H1 (cell line): Measurements from ENCODE around the gene SMIM32. TPM values are rescaled to one million over a fixed set of nuclear protein-coding genes. Genes with fewer than 3 reads are reported as not detected.

Experiments
- CTCF ChIA-PET: fragments of 300-600 bp; sonication (Branson Sonifier 250); formaldehyde crosslinking; loops from one replicate; lab custom pipeline; 2021; ENCODE audit not compliant: partially characterized antibody; lab: Charles Lee
- POLR2A ChIA-PET: fragments of 300-600 bp; sonication (Branson Sonifier 250); formaldehyde crosslinking; loops from one replicate; lab custom pipeline; 2021; ENCODE audit warnings: inconsistent platforms; ENCODE audit not compliant: partially characterized antibody; lab: Charles Lee
- DNase-seq, 2 experiments: peaks; one replicate each; pipeline versions ENCODE4 v3.0.0 to v3.0.0-alpha.2; 2010 to 2022; ENCODE audit warnings: low spot score in 2 of 2, low read depth in 1 of 2, mixed read lengths in 1 of 2
- FAIRE-seq: peaks from 2 replicates; lab custom pipeline; 2011; peaks lifted over from hg19 to GRCh38; lab: Jason Lieb, UNC
- H2AFZ ChIP-seq: 2 replicates; pipeline ENCODE4 v1.8.1; 2012; ENCODE audit warnings: low read length, inconsistent platforms
- H2AK5ac ChIP-seq: 2 replicates; pipeline ENCODE4 v1.6.1; 2013; ENCODE audit warnings: low read depth, low read length
- H2BK120ac ChIP-seq: replicated peaks from 2 replicates; pipeline ENCODE3; 2013; ENCODE audit warnings: low read depth, low read length, inconsistent platforms
- H2BK12ac ChIP-seq: 2 replicates; pipeline ENCODE4 v1.6.1; 2013; ENCODE audit warnings: low read depth, low read length
- H2BK15ac ChIP-seq: 2 replicates; pipeline ENCODE4 v1.6.1; 2013; ENCODE audit warnings: low read length
- H2BK20ac ChIP-seq: 2 replicates; pipeline ENCODE4 v1.6.1; 2013; ENCODE audit warnings: low read length
- H2BK5ac ChIP-seq: 2 replicates; pipeline ENCODE4 v1.6.1; 2013; ENCODE audit warnings: low read depth, low read length
- H3K14ac ChIP-seq: 2 replicates; pipeline ENCODE4 v1.6.1; 2013; ENCODE audit warnings: inconsistent platforms; ENCODE audit not compliant: insufficient read length
- H3K18ac ChIP-seq: 2 replicates; pipeline ENCODE4 v1.6.1; 2013; ENCODE audit warnings: low read length; ENCODE audit errors: extremely low read depth
- H3K23ac ChIP-seq: 2 replicates; pipeline ENCODE4 v1.6.1; 2013; ENCODE audit warnings: inconsistent platforms; ENCODE audit not compliant: insufficient read length
- H3K23me2 ChIP-seq: 2 replicates; pipeline ENCODE4 v1.6.1; 2013; ENCODE audit warnings: low read depth, low read length
- H3K27ac ChIP-seq: 2 replicates; pipeline ENCODE4 v1.6.1; 2011; ENCODE audit warnings: low read depth, low read length, inconsistent platforms
- H3K27me3 ChIP-seq, 4 experiments: replicated peaks in 1 of 4; 1 replicate in 1 of 4; 2 replicates in 3 of 4; pipeline versions ENCODE4 v1.6.1 to v1.8.1; 2011 to 2013; ENCODE audit warnings: low read length in 3 of 4, mild to moderate bottlenecking in 3 of 4, inconsistent platforms in 2 of 4, mixed read lengths in 2 of 4, moderate library complexity in 1 of 4; ENCODE audit not compliant: control insufficient read depth in 3 of 4, insufficient read depth in 3 of 4; ENCODE audit errors: extremely low read depth in 1 of 4
- H3K36me3 ChIP-seq, 4 experiments: 2 replicates each; pipeline versions ENCODE4 v1.6.1 to v1.8.1; 2011 to 2013; ENCODE audit warnings: mild to moderate bottlenecking in 4 of 4, low read length in 3 of 4, moderate library complexity in 2 of 4, control low read depth in 1 of 4, inconsistent platforms in 1 of 4; ENCODE audit not compliant: insufficient read depth in 4 of 4, control insufficient read depth in 2 of 4
- H3K4ac ChIP-seq: replicated peaks from 2 replicates; pipeline ENCODE3; 2013; ENCODE audit warnings: low read length, low read depth, mixed read lengths, inconsistent platforms; ENCODE audit not compliant: insufficient read length
- H3K4me1 ChIP-seq, 4 experiments: replicated peaks in 1 of 4; 1 replicate in 1 of 4; 2 replicates in 3 of 4; pipeline versions ENCODE4 v1.6.1 to v1.8.1; 2011 to 2013; ENCODE audit warnings: low read length in 3 of 4, inconsistent platforms in 2 of 4, mixed read lengths in 1 of 4; ENCODE audit not compliant: insufficient read depth in 4 of 4, control insufficient read depth in 3 of 4
- H3K4me2 ChIP-seq, 2 experiments: 2 replicates each; pipeline versions ENCODE4 v1.6.1 to v1.8.1; 2011 to 2013; ENCODE audit warnings: low read depth in 2 of 2, low read length in 2 of 2, control low read depth in 1 of 2, inconsistent platforms in 1 of 2, mild to moderate bottlenecking in 1 of 2; ENCODE audit not compliant: insufficient read depth in 1 of 2
- H3K4me3 ChIP-seq, 4 experiments: fragments of 200-600, 300-600 bp in 1 of 4; sonication (generic), shearing (Covaris generic), sonication (Bioruptor Twin) in 1 of 4; 2 replicates each; pipeline versions ENCODE4 v1.5.1 to v1.8.1; 2011 to 2016; ENCODE audit warnings: low read length in 4 of 4, low read depth in 3 of 4, control low read depth in 2 of 4, inconsistent platforms in 2 of 4, mild to moderate bottlenecking in 2 of 4, mixed read lengths in 1 of 4, moderate library complexity in 1 of 4; ENCODE audit not compliant: insufficient read depth in 2 of 4; ENCODE audit errors: extremely low read depth in 1 of 4
- H3K56ac ChIP-seq: replicated peaks from 2 replicates; pipeline ENCODE3; 2013; ENCODE audit warnings: low read depth, mild to moderate bottlenecking, mixed read lengths, low read length, inconsistent platforms; ENCODE audit not compliant: insufficient read length
- H3K79me1 ChIP-seq: 2 replicates; pipeline ENCODE4 v1.6.1; 2013; ENCODE audit warnings: low read depth, low read length, control low read depth
- H3K79me2 ChIP-seq, 2 experiments: 2 replicates each; pipeline versions ENCODE4 v1.6.1 to v1.8.1; 2012 to 2013; ENCODE audit warnings: low read length in 2 of 2, mild to moderate bottlenecking in 2 of 2, inconsistent platforms in 1 of 2; ENCODE audit not compliant: insufficient read depth in 2 of 2, control insufficient read depth in 1 of 2
- H3K9ac ChIP-seq, 4 experiments: replicated peaks in 1 of 4; 1 replicate in 1 of 4; 2 replicates in 3 of 4; pipeline versions ENCODE4 v1.6.1 to v1.8.1; 2011 to 2013; ENCODE audit warnings: low read depth in 3 of 4, low read length in 3 of 4, control low read depth in 2 of 4, mild to moderate bottlenecking in 2 of 4, moderate library complexity in 2 of 4, inconsistent platforms in 1 of 4; ENCODE audit errors: extremely low read depth in 1 of 4
- H3K9me3 ChIP-seq, 2 experiments: 2 replicates each; pipeline versions ENCODE4 v1.6.1 to v1.8.1; 2012 to 2013; ENCODE audit warnings: mild to moderate bottlenecking in 2 of 2, moderate library complexity in 2 of 2, control low read depth in 1 of 2, inconsistent platforms in 1 of 2, low read depth in 1 of 2, low read length in 1 of 2, mixed read lengths in 1 of 2; ENCODE audit not compliant: insufficient read depth in 2 of 2
- H4K20me1 ChIP-seq, 2 experiments: replicated peaks in 1 of 2; 2 replicates each; pipeline versions ENCODE3 to v1.8.1; 2011 to 2013; ENCODE audit warnings: inconsistent platforms in 2 of 2, low read length in 2 of 2, mild to moderate bottlenecking in 1 of 2; ENCODE audit not compliant: insufficient read depth in 2 of 2, control insufficient read depth in 1 of 2
- H4K5ac ChIP-seq: 2 replicates; pipeline ENCODE4 v1.6.1; 2013; ENCODE audit warnings: low read length, low read depth, mixed read lengths, inconsistent platforms; ENCODE audit not compliant: insufficient read length
- H4K8ac ChIP-seq: 2 replicates; pipeline ENCODE4 v1.8.0; 2013; ENCODE audit warnings: mild to moderate bottlenecking, moderate library complexity, low read length, inconsistent platforms; ENCODE audit not compliant: insufficient read depth; ENCODE audit errors: extremely low read depth
- H4K91ac ChIP-seq: replicated peaks from 2 replicates; pipeline ENCODE3; 2013; ENCODE audit warnings: low read length, mixed read lengths, inconsistent platforms; ENCODE audit not compliant: insufficient read length
- SP2 ChIP-seq: IDR thresholded peaks from 2 replicates; pipeline ENCODE4 v1.6.1; 2012; ENCODE audit warnings: mild to moderate bottlenecking, low read length, inconsistent platforms
- WGBS, 2 experiments: shearing (Covaris generic) in 1 of 2; methylation state at CpG; one replicate each; pipeline versions ENCODE4 v1.1.6 to v1.1.7; 2013 to 2015; ENCODE audit warnings: low lambda C conversion rate in 2 of 2, mixed read lengths in 2 of 2, inconsistent platforms in 1 of 2, low coverage in 1 of 2, missing lambda C conversion rate in 1 of 2; ENCODE audit not compliant: insufficient replicate concordance in 2 of 2, insufficient coverage in 1 of 2, insufficient read length in 1 of 2; ENCODE audit errors: extremely low coverage in 1 of 2, missing lambda C conversion rate in 1 of 2; 5-methylcytosine and 5-hydroxymethylcytosine counted together
- polyA plus RNA-seq, 7 experiments: library from polyadenylated mRNA; depleted of rRNA in 3 of 7; stranded (reverse) in 5 of 7; unstranded in 2 of 7; fragments of >200 nt in 5 of 7; fragments of 200-250 nt in 2 of 7; gene quantifications; 1 replicate in 5 of 7; 2 replicates in 1 of 7; 4 replicates in 1 of 7; pipeline versions ENCODE4 v1.2.1 to v1.2.3, GENCODE V29; 2011 to 2013; ENCODE audit warnings: missing spikeins in 2 of 7, mixed read lengths in 2 of 7
- total RNA-seq: library from RNA; stranded (reverse); fragmentation: NEBNext Ultra II Directional; extraction: Animal tissue kit (Norgen Biotek cat#: 25700); gene quantifications from 2 replicates; pipeline ENCODE4 v1.2.1, GENCODE V29; 2021

The SMIM32 gene
- total and polyA plus RNA-seq, 2 of the 8 experiments (the other 6 are each of a cell fraction or from before 2014, with no cell fraction given): 0.09 to 0.22 TPM

GRCh38 chr5:136205061-136205702, 12.2 kb upstream of the SMIM32 start:
- Histone ChIP-seq H3K56ac (no peak overlapping the region), H4K20me1 (peaks cover 6 to 7% of the 10 kb centered on the region in 2 experiments), H3K27ac (no peak overlapping the region), H2BK15ac (no peak overlapping the region), H2AK5ac (no peak overlapping the region), H3K14ac (no peak overlapping the region), H4K8ac (no peak overlapping the region), H3K9ac (no peak overlapping the region), H3K9me3 (peaks cover 0 to 5% of the 10 kb centered on the region in 2 experiments; a peak in 2 of 4 replicates), H3K79me2 (no peaks in the 10 kb centered on the region), H4K5ac (no peak overlapping the region), H2AFZ (no peak overlapping the region), H2BK12ac (no peak overlapping the region), H3K18ac (no peak overlapping the region; the same call in 1 of the 2 replicates), H3K23me2 (no peaks in the 10 kb centered on the region), H3K4me2 (no peak overlapping the region), H3K4me3 (no peak overlapping the region), H3K23ac (no peak overlapping the region), H4K91ac (no peak overlapping the region), H2BK120ac (no peak overlapping the region), H3K79me1 (no peaks in the 10 kb centered on the region), H3K4me1 (peaks cover 0 to 16% (median 7%) of the 10 kb centered on the region in 4 experiments; a peak in 6 of 7 replicates), H3K4ac (no peak overlapping the region), H3K36me3 (no peaks in the 10 kb centered on the region), H2BK20ac (no peak overlapping the region), H3K27me3 (peaks cover 34 to 69% (median 66%) of the 10 kb centered on the region in 4 experiments), H2BK5ac (no peak overlapping the region)
- FAIRE-seq: no peak
- ChIA-PET POLR2A (interaction anchor here (1.7 to 2.2 kb wide), 2 partner anchors 13 to 19 kb away, joined by 4 to 9 read pairs; partner anchors contain the start of gene SMIM32), CTCF (interaction anchor here (0.8 to 2.2 kb wide), 6 partner anchors 10 to 314 kb away, joined by 3 to 6 read pairs (median 3); no protein-coding TSS in a partner anchor)
- no peak for DNase-seq
- WGBS, 2 experiments: 90% methylated on average over 8 of the region's 8 CpGs; no CpG with 5 or more reads in 1 of the 2 experiments
- TF ChIP-seq SP2: no peak
